ENCODE results near the gene AUTS2. TPM values are rescaled to one million over a fixed set of nuclear protein-coding genes. Genes with fewer than 3 reads are reported as not detected.

Gene AUTS2
- total and polyA plus RNA-seq, 2 of the 8 experiments (the other 6 are each of a cell fraction or from before 2014, with no cell fraction given) = 25.9 to 101 TPM

DNA sequence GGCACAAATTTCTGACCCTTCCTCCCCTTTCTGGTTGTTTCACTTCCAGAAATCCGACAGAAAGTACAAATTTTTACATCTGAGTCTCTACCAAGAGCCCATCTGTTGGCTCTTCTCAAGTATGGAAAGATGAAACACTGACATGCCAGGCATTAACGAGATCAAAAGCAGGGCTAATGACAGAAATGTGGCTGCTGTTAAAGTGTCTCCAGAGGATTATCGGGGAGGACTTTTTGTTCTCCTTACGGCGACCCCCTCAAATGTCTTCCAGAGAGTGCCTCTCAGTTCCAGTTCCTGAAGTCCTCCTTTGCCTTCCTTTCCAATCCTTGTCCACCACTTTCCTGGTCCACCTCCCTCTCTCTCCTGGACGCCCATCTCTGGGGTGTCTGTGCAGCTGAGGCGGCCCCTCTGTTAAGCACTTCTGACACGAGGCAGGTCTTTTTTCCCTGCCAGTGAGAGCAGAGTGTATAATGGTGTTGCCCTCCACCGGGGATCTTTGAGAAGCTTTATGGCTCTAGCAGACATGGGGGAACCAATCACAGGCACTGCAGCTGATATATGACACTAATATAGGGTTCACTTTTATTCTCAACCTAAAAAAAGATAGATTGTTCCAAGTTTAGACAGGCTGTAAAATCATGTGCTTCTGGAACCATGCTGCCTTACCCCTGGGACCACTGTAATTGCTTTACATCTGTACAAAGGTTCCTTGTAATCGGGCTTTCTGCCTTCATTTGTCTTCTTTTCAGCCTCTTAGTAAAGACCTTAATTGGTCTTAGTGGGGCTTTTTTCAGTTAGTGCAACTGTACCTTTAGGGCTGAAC, 757.1 kb downstream of the AUTS2 start (continued):
- TF ChIP-seq, protein P1, sequence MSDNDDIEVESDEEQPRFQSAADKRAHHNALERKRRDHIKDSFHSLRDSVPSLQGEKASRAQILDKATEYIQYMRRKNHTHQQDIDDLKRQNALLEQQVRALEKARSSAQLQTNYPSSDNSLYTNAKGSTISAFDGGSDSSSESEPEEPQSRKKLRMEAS (IDR thresholded peaks at IDR 0.05) = no peak
- TF ChIP-seq TEAD4 (IDR thresholded peaks at IDR 0.05; ENCODE audit: low read depth, low read length) = no peak
- TF ChIP-seq CBX8 (IDR thresholded peaks at IDR 0.05; ENCODE audit: borderline replicate concordance, low read depth, low read length) = no peak
